Ovary (tissue), 3 donors: ENCODE measurements around the gene ENGASE.
A peak's percentile ranks its signal among the peaks of the same experiment; 100 is the strongest.

Experiments
- CTCF ChIP-seq, 3 donors: fragments of 450-650 bp in 2 of 3; fragments of 200-600 bp in 1 of 3; IDR thresholded peaks; one replicate each; pipeline versions ENCODE4 v1.5.1 to v1.8.0; 2016 to 2022; ENCODE audit warnings: antibody characterized with exemption in 3 of 3, mild to moderate bottlenecking in 1 of 3
- EP300 ChIP-seq: sonication (generic); formaldehyde crosslinking; IDR thresholded peaks from one replicate; pipeline ENCODE4 v1.6.1; 2017; ENCODE audit warnings: antibody characterized with exemption
- POLR2A ChIP-seq: fragments of 450-650 bp; IDR thresholded peaks from one replicate; pipeline ENCODE4 v1.6.1; 2017; ENCODE audit warnings: antibody characterized with exemption, mild to moderate bottlenecking, moderate library complexity
- donor health status: DM: no; HTN: no; CAD: no.

DNA sequence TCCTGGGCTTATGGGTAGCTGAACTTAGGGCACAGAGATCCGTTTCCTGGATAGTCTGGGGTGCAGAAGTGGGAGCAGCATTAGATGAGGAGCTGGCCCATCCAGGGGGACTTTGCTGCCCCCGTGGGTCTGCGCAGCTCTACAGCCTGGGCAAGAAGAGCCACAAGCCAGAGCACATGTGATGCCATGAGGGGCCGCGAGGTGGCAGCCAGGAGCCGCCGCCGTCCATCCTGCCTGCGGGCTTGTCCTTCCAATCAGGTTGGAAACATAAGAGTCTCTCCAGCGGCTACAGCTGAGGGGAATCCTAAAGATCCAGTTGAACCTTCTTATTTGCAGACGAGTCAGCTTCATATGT lies 28.8 kb upstream of the ENGASE start:
- TF ChIP-seq POLR2A (no peak), EP300 (no peak), CTCF (IDR thresholded peaks at IDR 0.05) (peak; percentile 72 to 82 (median 80))
